Measurements from ENCODE around the gene PTPRG.

The PTPRG gene

DNA sequence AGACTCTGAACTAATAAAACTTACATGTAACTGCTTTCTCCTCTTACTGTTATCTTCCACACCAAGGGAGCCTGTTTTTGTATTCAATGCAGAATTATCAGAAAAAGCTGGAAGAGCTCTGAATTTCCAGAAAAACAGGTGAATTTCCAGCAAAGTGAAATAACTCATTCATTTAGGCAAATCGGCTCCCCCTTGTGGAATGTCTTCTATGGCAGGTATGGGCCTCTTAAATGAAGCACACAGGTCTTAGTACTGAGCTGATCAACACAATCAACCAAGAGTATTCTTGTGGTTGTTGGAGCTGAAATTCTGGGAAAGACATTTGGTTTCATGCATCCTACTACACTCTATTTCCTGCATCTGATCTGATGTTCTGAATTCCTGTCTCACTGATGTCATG is 31.0 kb upstream of the PTPRG start:
- no peaks in the 10 kb centered on the region for H3K27me3 ChIP-seq (ENCODE audit: insufficient read depth, low read depth)
- no peaks in the 10 kb centered on the region for H4K20me1 ChIP-seq (ENCODE audit: insufficient read depth)
- H3K27ac ChIP-seq: no peak overlapping the region
- no peak overlapping the region for H3K4me3 ChIP-seq (IDR thresholded peaks at IDR 0.05; ENCODE audit: insufficient read depth, low read depth, low read length)
- no peak overlapping the region for H3K4me2 ChIP-seq
- H3K36me3 ChIP-seq (ENCODE audit: insufficient read depth): no peaks in the 10 kb centered on the region
- TF ChIP-seq, protein P1, sequence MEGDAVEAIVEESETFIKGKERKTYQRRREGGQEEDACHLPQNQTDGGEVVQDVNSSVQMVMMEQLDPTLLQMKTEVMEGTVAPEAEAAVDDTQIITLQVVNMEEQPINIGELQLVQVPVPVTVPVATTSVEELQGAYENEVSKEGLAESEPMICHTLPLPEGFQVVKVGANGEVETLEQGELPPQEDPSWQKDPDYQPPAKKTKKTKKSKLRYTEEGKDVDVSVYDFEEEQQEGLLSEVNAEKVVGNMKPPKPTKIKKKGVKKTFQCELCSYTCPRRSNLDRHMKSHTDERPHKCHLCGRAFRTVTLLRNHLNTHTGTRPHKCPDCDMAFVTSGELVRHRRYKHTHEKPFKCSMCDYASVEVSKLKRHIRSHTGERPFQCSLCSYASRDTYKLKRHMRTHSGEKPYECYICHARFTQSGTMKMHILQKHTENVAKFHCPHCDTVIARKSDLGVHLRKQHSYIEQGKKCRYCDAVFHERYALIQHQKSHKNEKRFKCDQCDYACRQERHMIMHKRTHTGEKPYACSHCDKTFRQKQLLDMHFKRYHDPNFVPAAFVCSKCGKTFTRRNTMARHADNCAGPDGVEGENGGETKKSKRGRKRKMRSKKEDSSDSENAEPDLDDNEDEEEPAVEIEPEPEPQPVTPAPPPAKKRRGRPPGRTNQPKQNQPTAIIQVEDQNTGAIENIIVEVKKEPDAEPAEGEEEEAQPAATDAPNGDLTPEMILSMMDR (conservative IDR thresholded peaks at IDR 0.05; ENCODE audit: low read depth, low read length): peak; percentile 31; the same call in 1 of the 2 replicates
- H3K9ac ChIP-seq: no peak overlapping the region
- no peaks in the 10 kb centered on the region for H3K79me2 ChIP-seq (ENCODE audit: insufficient read depth, low read depth)
- H3K4me1 ChIP-seq (ENCODE audit: low read depth, poor library complexity, severe bottlenecking): no peaks in the 10 kb centered on the region
- no peak overlapping the region for H2AFZ ChIP-seq (ENCODE audit: low read depth)

GRCh38 chr3:61531528-61531927 is 29.8 kb upstream of the PTPRG start:
- TF ChIP-seq, protein P1 (conservative IDR thresholded peaks at IDR 0.05; ENCODE audit: low read depth, low read length): no peak

DNA sequence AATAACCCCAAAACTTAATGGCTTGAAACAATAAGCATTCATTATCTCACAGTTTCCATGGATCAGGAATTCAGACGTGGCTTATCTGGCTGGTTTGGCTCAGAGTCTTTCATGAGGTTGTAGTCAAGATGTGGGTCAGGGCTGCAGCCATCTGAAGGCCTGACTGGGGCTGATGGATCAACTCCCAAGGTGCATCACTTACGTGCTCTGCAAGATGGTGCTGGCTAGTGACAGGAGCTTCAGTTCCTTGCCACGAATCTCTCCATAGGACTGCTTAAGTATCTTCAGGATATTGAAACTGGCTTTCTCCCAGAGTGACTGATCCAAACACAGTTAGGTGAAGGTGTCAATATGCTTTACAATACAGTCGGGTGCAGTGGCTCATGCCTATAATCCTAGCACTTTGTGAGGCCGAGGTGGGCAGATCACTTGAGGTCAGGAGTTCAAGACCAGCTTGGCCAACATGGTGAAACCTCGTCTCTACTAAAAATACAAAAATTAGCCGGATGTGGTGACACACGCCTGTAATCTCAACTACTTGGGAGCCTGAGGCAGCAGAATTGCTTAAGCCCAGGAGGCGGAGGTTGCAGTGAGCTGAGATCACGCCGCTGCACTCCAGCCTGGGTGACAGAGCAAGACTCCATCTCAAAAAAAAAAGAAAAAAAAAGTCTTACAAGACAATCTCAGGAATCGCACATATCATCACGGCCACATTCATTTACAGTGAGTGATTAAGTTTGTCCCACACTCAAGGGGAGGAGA is 28.5 kb upstream of the PTPRG start:
- Histone ChIP-seq H4K20me1 (ENCODE audit: insufficient read depth) (no peaks in the 10 kb centered on the region), H3K4me3 (IDR thresholded peaks at IDR 0.05; ENCODE audit: insufficient read depth, low read depth, low read length) (no peak overlapping the region), H2AFZ (ENCODE audit: low read depth) (no peak overlapping the region), H3K9ac (no peak overlapping the region), H3K27ac (no peak overlapping the region), H3K27me3 (ENCODE audit: insufficient read depth, low read depth) (no peaks in the 10 kb centered on the region), H3K4me2 (no peak overlapping the region), H3K36me3 (ENCODE audit: insufficient read depth) (no peaks in the 10 kb centered on the region), H3K79me2 (ENCODE audit: insufficient read depth, low read depth) (no peaks in the 10 kb centered on the region), H3K4me1 (ENCODE audit: low read depth, poor library complexity, severe bottlenecking) (no peaks in the 10 kb centered on the region)
- TF ChIP-seq, protein P1 (conservative IDR thresholded peaks at IDR 0.05; ENCODE audit: low read depth, low read length): no peak

More at GRCh38 chr3:61531528-61531927, 29.8 kb upstream of the PTPRG start:
- Histone ChIP-seq H3K4me1 (ENCODE audit: low read depth, poor library complexity, severe bottlenecking) (no peaks in the 10 kb centered on the region), H3K27ac (no peak overlapping the region), H3K4me2 (no peak overlapping the region), H3K36me3 (ENCODE audit: insufficient read depth) (no peaks in the 10 kb centered on the region), H3K27me3 (ENCODE audit: insufficient read depth, low read depth) (no peaks in the 10 kb centered on the region), H2AFZ (ENCODE audit: low read depth) (no peak overlapping the region), H4K20me1 (ENCODE audit: insufficient read depth) (no peaks in the 10 kb centered on the region), H3K79me2 (ENCODE audit: insufficient read depth, low read depth) (no peaks in the 10 kb centered on the region), H3K4me3 (IDR thresholded peaks at IDR 0.05; ENCODE audit: insufficient read depth, low read depth, low read length) (no peak overlapping the region), H3K9ac (no peak overlapping the region)

DNA sequence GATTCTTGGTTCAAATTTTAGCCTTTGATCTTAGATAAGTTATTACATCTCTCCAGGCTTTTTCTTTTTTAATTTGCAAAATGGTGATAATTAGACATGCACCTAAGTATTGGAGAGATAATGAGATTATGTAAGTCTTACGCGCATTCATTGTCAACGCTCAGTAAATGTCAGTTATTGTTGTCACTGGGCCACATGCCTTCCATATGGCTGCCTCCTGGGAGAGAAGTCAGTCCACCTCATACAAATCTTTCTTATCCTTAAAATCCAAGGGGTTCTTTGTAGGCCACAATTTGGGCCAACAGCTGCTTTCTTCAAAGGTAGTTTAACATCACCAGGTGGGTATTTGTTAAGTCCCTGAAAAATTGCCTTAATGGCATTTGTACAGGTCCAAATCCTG is 25.5 kb upstream of the PTPRG start:
- Histone ChIP-seq H3K4me1 (ENCODE audit: low read depth, poor library complexity, severe bottlenecking) (no peaks in the 10 kb centered on the region), H3K27ac (no peak overlapping the region), H2AFZ (ENCODE audit: low read depth) (no peak overlapping the region), H3K9ac (no peak overlapping the region), H3K36me3 (ENCODE audit: insufficient read depth) (no peaks in the 10 kb centered on the region), H3K79me2 (ENCODE audit: insufficient read depth, low read depth) (no peaks in the 10 kb centered on the region), H4K20me1 (ENCODE audit: insufficient read depth) (no peaks in the 10 kb centered on the region), H3K27me3 (ENCODE audit: insufficient read depth, low read depth) (no peaks in the 10 kb centered on the region), H3K4me2 (no peak overlapping the region), H3K4me3 (IDR thresholded peaks at IDR 0.05; ENCODE audit: insufficient read depth, low read depth, low read length) (no peak overlapping the region)
- TF ChIP-seq, protein P1 (conservative IDR thresholded peaks at IDR 0.05; ENCODE audit: low read depth, low read length): no peak
